ENCODE measurements around the gene SLC44A3.
"Not testable (repeated sequence)": the region's sequence is repeated elsewhere in the genome, so short reads cannot be mapped to it uniquely, and the experiment has no call there.

The SLC44A3 gene

DNA sequence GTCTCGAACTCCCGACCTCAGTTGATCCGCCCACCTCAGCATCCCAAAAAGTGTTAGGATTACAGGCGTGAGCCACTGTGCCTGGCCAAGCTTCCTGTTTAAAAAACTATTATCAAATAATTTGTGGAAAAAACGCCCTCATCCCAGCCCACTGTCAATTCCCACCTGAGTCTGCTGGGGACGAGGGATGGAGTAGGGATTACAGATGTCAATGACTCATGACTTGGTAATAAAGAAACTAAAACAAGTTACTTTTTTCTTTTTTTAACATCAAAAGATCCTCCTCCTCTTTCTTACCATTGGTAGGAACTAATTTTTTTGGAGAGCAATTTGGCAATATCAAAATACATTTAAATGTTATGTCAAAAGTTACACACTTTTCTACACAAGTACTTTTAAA lies 97.1 kb downstream of the SLC44A3 start:
- DNase-seq = no peak

GRCh38 chr1:94919241-94920030 lies 99.3 kb downstream of the SLC44A3 start:
- no peak for DNase-seq

DNA sequence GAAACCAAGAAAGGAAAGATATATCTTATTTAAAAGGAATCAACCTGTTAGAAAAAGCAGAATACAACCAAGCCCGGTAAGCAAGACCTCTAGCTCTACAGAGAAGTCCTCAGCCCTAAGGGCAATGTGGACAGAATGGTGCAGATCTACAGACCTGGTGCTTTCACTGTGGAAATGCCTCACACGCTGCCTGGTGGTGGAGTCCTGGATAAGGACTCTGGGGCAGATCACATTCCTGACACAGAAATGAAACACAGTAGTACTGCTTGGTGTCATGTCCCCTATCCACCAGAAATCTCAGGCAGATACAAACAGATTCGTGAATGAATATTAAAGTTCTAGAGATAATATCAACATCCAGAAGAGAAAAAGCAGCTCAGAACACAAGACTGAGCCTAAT lies 99.9 kb downstream of the SLC44A3 start:
- no peak for DNase-seq

DNA sequence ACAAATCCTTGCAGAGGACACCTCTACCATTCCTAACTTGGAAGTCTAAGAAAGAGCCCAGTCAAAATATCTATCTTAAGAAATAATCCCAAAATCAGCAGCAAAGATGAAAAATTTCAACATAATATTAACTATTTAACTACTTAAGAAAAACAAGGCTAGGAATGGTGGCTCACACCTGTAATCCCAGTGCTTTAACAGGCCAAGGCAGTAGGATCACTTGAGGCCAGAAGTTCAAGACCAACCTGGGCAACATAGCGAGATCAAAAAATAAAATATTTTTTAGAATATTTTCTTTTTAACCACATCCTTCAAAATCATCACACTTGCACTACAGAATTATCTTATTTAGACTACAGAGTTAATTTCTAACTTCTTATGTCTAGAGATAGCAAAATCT lies 101.8 kb downstream of the SLC44A3 start:
- no peak for DNase-seq

DNA sequence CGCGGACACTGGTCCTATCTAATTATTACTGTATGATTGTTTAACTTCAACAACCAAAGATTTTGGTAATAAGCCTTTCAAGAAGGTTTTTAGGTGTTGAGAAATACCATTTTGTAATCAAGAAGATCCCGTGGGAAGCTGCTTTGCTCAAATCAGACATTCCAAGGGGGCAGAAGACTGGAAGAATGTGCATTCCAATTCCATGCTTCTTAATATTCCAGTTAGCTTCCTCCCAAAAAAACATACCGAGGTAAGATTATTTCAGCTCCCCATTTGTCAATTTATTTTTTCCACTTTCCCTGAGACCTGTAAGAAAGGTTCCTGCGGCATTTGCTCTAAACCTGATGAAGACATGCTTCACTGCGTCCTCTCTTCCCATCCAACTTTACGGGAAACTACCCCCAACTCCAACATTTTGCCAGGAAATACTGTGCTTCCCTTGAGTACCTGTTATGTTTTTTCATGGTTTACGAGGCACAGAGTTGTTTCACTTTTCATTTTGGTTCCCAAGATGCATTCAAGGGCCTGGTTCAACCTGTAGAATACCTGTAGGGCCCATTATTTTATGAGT lies 102.7 kb downstream of the SLC44A3 start:
- DNase-seq = no peak

- no peak for DNase-seq
These were observed 104.8 kb downstream of the SLC44A3 start for GRCh38 chr1:94925004-94925403.

GRCh38 chr1:94925561-94926125 lies 105.5 kb downstream of the SLC44A3 start:
- peak; percentile 59 for DNase-seq

GRCh38 chr1:94926126-94926914 lies 106.2 kb downstream of the SLC44A3 start:
- DNase-seq = peak; percentile 75

DNA sequence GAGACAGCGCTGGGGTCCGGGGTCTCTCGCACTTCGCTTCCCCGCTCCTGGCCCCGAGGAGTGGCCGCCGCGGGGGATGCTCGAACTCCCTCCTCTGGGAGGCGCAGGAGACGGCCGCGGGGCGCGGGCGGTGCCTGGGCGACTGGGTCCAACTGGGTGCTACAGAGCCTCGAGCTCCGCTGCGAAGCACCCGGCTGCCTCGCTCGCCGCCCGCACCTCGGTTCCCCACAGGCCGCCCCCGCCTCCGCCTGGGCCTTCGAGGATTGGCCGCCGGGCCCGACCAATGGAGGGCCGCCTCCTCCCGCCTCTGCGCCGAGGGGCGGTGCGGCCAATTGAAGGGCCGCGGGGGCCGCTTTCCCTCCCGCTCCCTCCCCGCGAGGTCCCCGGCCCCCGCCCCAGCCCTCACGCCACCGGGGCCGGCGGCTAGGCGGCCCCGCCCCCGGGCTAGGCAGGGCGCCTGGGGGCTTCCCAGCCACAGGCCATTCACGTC lies 106.8 kb downstream of the SLC44A3 start, which contains the start of gene CNN3:
Gene CNN3, minus strand, starts transcription at position 196 of the 490 bp plus-strand sequence. CDS start 216 bp downstream, outside the sequence.
- DNase-seq = peak; percentile 93

DNA sequence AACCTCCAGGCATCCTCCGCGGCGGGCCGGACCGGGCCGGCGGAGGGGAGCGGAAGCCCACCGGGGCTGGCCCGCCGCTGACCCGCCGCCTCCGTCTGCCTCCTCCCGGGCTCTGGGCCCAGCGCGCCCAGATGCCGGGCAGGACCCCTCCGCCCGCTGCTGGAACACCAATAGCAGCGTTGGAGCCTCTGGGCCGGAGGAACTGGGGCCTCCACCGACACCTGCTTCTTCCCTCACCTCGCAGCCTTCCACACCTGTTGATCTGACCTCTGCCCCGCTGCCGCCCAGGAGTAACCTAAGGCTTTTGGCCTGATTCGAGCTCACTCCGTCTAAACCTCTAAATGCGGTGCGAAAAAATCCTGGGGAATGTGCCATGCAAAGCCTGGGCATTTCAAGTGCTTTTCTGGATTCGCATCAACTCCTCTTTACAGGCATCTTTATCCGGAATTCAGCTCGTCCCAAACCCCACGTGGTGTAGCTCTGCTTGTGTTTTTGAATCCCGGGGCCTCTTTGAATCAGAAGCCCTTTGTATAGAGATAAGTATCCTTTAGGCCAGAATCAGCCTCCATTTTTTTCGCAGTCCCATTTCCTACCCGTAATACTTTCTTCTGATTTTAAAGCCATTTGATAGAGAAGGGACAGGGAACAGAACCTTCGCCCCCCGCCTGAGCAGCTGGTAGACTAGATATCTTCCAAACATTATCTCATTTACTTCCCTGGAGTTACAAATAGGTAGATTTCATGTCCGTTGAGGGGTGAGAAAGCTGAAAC lies 107.4 kb downstream of the SLC44A3 start:
- no peak for DNase-seq

GRCh38 chr1:94928293-94928939 lies 108.3 kb downstream of the SLC44A3 start:
- no peak for DNase-seq

DNA sequence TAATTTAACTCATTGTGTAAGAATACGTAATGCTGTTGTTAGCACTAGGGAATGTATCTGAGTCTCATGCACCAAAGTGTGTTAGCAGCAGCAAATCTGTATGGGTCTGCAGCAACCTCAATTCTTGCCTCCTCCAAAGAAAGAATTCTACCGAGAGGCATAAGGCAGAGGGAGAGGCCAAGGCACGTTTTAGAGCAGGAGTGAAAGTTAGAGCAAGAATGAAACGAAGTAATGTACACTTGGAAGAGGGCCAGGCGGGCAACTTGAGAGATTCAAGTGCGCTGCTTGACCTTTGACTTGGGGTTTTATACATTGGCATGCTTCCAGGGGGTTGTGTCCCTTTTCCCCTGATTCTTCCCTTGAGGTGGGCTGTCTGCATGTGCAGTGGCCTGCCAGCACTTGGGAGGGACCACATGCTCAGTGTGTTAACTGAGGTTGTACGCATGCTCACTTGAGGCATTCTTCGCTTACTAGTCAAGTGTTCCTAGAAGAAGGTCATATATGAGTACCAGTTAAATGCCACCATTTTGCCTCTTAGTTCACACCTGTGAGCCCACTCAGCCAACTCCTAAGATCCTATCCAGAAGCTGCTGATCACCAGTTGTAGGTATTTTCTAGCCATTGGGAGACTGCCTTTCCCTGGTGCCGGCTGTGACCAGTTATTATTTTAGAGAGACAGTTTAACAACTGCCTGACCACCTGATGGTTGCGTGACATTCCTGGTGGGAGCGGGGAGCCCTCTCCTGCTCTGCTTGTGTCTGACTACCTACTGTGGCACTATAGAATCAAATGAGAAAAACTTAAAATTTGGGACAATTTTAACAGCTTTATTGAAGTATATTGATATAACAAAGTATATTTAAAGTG lies 109.4 kb downstream of the SLC44A3 start:
- DNase-seq = no peak

DNA sequence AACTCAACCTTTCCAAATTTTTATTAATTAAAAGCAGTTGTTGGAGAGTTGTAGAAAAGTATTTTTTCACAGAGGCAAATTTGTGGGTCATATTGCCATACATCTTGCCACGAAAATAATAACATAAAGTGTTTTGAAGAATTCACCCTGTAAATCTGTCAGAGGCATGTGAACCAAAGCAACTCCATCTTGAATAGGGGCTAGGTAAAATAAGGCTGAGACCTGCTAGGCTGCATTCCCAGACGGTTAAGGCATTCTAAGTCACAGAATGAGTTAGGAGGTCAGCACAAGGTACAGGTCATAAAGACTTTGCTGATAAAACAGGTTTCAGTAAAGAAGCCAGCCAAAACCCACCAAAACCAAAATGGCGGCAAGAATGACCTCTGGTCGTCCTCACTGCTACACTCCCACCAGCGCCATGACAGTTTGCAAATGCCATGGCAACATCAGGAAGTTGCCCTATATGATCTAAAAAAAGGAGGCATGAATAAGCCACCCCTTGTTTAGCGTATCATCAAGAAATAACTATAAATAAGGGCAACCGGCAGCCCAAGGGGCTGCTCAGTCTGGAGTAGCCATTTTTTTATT lies 111.2 kb downstream of the SLC44A3 start:
- no peak for DNase-seq

DNA sequence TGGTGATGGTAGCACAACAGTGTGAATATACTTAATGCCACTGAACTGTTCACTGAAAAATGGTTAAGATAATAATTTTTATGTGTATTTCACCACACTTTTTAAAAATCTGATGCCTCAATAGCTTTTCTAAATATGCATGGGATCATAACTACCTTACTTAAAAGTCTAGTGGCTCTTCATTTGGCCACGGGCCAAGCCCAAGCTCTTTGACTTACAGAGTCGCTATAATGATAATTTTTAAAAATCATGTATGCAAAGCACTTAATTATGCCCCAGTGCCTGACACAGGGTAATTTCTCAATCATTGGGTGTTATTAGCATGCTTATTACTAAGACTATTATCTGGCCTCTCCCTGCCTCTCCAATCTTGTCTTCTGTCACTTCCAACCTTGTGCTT lies 114.4 kb downstream of the SLC44A3 start:
- no peak for DNase-seq

GRCh38 chr1:94935034-94935433 lies 114.9 kb downstream of the SLC44A3 start:
- no peak for DNase-seq

DNA sequence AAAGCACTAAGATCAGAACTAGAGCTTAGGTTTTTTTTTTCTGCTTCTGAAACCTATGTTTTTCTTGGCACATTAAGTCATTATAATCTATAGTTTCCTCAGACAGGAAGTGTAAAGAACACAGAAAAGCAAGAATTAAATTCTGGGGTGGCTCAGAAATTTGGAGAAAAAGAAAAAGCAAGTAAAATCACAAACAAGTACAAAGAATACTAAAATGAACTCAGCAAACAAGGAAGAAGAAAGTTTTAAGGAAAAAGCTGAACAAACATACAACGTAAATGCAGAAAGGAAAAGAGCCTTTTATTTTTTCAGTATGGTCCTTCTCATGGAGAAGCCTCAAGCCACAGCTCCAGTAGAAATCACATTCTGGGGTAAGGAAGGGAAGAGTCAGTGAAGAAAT lies 115.3 kb downstream of the SLC44A3 start:
- DNase-seq = no peak

GRCh38 chr1:94936861-94937620 lies 116.9 kb downstream of the SLC44A3 start:
- no peak for DNase-seq

GRCh38 chr1:94937820-94938219 lies 117.7 kb downstream of the SLC44A3 start:
- no peak for DNase-seq

DNA sequence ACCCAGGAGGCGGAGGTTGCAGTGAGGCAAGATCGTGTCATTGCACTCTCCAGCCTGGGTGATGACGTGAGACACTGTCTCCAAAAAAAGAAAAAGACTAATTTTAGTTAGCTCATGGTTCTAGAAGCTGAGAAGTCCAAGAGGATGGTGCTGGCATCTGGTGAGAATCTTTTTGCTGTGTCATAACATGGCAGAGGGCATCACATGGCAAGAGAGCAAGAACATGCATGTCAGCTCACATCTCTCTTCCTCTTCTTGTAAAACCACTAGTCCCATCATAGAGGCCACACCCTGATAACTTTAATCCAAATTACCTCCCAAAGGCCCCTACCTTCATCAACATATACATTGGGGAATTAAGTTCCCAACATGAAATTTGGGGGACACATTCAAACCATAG lies 120.6 kb downstream of the SLC44A3 start:
- no peak for DNase-seq

DNA sequence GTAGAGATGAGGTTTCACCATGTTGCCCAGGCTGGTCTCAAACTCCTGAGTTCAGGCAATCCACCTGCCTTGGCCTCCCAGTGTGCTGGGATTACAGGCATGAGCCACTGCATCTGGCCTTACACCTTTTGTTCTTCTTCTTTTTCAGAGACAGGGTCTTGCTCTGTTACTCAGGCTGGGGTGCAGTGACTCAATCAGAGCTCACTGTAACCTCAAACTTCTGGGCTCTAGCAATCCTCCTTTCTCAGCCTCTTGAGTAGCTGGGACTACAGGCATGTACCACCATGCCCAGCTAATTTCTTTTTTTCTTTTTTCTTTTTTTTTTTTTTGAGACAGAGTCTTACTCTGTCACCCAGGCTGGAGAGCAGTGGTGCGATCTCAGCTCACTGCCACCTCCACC lies 121.3 kb downstream of the SLC44A3 start:
- not testable (repeated sequence) for DNase-seq

Measured in NCI-H1092 treated with DMSO at 0.1 percent for 48 hours (cell line).